Cardiac fibroblast (primary cell): Measurements from ENCODE around the gene FTL.
"Not testable (repeated sequence)": the region's sequence is repeated elsewhere in the genome, so short reads cannot be mapped to it uniquely, and the experiment has no call there.

Experiments
- DNase-seq, 2 donors: peaks; one replicate each; pipeline versions ENCODE4 v3.0.0 to v3.0.0-alpha.2; 2010; ENCODE audit warnings: low read depth in 2 of 2
- H3K4me3 ChIP-seq, 2 donors: replicated peaks in 1 of 2; 1 replicate in 1 of 2; 2 replicates in 1 of 2; pipeline ENCODE4 v1.5.1; 2011; ENCODE audit warnings: low read depth in 2 of 2, low read length in 2 of 2, mild to moderate bottlenecking in 2 of 2, moderate library complexity in 1 of 2
- TF ChIP-seq, protein P1 (sequence below): IDR thresholded peaks from one replicate; pipeline ENCODE4 v1.5.1; 2011; ENCODE audit warnings: low read depth, mild to moderate bottlenecking, low read length, inconsistent platforms

FTL gene

DNA sequence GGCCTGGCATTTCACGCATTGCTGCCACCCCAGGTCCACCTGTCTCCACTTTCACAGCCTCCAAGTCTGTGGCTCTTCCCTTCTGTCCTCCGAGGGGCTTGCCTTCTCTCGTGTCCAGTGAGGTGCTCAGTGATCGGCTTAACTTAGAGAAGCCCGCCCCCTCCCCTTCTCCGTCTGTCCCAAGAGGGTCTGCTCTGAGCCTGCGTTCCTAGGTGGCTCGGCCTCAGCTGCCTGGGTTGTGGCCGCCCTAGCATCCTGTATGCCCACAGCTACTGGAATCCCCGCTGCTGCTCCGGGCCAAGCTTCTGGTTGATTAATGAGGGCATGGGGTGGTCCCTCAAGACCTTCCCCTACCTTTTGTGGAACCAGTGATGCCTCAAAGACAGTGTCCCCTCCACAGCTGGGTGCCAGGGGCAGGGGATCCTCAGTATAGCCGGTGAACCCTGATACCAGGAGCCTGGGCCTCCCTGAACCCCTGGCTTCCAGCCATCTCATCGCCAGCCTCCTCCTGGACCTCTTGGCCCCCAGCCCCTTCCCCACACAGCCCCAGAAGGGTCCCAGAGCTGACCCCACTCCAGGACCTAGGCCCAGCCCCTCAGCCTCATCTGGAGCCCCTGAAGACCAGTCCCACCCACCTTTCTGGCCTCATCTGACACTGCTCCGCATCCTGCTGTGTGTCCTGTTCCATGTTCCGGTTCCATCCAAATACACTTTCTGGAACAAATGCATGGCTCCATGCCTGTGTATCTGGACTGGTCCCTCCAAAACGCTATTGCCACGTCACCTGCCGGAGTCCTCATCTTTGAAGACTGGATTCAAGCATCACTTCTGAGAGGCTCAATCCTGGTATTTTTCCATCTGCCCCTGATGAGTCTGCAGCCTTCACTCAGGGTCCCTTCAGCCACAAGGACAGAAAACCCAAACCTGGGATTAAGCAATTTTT is 42.3 kb upstream of the FTL start:
- TF ChIP-seq, protein P1, sequence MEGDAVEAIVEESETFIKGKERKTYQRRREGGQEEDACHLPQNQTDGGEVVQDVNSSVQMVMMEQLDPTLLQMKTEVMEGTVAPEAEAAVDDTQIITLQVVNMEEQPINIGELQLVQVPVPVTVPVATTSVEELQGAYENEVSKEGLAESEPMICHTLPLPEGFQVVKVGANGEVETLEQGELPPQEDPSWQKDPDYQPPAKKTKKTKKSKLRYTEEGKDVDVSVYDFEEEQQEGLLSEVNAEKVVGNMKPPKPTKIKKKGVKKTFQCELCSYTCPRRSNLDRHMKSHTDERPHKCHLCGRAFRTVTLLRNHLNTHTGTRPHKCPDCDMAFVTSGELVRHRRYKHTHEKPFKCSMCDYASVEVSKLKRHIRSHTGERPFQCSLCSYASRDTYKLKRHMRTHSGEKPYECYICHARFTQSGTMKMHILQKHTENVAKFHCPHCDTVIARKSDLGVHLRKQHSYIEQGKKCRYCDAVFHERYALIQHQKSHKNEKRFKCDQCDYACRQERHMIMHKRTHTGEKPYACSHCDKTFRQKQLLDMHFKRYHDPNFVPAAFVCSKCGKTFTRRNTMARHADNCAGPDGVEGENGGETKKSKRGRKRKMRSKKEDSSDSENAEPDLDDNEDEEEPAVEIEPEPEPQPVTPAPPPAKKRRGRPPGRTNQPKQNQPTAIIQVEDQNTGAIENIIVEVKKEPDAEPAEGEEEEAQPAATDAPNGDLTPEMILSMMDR: no peak

DNA sequence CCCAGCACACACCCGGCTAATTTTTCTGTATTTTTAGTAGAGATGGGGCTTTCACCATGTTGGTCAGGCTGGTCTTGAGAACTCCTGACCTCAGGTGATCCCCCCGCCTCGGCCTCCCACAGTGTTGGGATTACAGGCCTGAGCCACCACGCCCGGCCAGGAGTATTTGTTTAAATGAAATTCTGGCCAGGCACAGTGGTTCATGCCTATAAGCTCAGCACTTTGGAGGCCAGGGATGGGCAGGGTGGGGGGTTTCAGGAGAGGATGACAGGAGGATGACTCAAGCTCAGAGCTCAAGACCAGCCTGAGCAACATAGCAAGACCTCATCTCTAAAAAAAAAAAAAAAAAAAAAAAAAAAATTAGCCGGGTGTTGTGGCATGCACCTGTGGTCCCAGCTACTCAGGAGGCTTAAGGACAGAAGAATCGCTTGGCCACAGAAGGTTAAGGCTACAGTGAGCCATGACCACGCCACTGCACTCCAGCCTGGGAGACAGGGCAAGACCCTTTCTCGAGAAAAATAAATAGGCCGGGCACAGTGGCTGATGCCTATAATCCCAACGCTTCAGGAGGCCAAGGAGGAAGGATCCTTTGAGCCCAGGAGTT is 39.8 kb upstream of the FTL start:
- TF ChIP-seq, protein P1: no peak
- peak; percentile 67 to 85 for DNase-seq
- H3K4me3 ChIP-seq: no peak overlapping the region

More for the DNA sequence above, 42.3 kb upstream of the FTL start:
- no peak for DNase-seq
- H3K4me3 ChIP-seq: no peak overlapping the region

DNA sequence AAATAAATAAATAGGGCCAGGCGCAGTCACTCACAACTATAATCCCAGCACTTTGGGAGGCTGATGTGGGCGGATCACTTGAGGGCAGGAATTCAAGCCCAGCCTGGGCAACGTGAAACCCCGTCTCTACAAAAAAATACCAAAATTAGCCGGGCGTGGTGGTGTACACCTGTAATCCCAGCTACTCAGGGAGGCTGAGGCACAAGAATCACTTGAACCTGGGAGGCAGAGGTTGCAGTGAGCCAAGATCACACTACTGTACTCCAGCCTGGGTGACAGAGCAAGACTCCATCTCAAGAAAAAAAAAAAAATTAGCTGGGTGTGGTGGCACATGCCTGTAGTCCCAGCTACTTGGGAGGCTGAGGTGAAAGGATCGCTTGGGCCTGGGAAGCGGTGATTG is 39.2 kb upstream of the FTL start:
- not testable (repeated sequence) for DNase-seq, H3K4me3 ChIP-seq

DNA sequence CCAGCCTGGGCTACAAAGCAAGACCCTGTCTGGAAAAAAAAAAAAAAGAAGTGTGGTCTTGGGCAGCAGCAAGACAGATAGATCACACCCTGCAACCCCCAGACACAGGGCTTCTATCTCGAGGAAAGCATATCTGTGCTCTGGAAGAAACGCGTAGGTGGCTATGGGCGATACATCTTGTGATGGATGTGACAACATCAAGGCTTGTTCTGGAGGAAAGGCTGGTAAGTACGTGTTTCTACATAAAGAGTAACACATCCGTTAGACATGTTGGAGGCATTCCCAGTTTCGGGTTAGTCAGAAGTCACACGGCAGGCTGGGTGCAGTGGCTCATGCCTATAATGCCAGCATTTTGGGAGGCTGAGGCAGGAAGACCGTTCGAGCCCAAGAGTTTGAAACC is 38.2 kb upstream of the FTL start:
- TF ChIP-seq, protein P1: no peak
- DNase-seq: peak; percentile 98
- no peak overlapping the region for H3K4me3 ChIP-seq

DNA sequence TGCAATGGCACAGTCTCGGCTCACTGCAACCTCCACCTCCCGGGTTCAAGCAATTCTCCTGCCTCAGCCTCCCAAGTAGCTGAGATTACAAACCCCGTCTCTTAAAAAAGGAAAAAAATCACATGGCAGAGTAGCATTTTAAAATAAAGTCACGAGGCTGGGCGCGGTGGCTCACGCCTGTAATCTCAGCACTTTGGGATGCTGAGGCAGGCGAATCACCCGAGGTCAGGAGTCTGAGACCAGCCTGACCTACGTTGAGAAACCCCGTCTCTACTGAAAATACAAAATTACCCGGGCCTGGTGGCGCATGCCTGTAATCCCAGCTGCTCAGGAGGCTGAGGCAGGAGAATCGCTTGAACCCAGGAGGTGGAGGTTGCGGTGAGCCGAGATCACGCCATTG is 37.4 kb upstream of the FTL start:
- not testable (repeated sequence) for DNase-seq, H3K4me3 ChIP-seq

DNA sequence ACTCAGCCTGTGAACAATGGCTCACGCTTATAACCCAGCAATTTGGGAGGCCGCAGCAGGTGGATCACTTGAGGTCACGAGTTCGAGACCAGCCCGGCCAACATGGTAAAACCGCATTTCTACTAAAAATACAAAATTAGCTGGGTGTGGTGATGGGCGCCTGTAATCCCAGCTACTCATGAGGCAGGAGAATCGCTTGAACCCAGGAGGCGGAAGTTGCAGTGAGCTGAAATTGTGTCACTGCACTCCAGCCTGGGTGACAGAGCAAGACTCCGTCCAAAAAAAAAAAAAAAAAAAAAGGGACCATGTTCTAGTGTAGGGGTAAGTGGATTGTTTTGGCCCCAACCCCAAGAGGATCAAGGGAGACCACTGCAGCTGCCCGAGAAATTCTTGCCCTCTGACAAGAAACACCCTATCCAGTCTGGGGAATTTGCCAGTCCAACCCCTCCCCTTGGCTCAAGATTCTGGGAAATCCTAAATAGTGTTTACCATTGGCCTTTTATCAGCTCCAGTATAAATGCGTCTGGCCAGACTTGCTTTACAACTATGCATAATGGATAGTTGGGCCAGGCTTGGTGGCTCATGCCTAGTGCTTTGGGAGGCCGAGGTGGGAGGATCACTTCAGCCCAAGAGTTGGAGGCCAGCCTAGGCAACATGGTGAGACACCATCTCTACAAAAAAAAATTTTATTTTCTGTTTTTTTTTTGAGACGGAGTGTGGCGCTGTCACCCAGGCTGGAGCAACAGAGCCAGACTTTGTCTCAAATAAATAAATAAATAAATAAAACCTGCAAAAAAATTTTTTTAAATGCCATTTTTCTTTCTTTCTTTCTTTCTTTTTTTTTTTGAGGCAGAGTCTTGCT is 36.7 kb upstream of the FTL start:
- no peak overlapping the region for H3K4me3 ChIP-seq
- TF ChIP-seq, protein P1: no peak
- peak in 1 of 2 donors; percentile 82 for DNase-seq

DNA sequence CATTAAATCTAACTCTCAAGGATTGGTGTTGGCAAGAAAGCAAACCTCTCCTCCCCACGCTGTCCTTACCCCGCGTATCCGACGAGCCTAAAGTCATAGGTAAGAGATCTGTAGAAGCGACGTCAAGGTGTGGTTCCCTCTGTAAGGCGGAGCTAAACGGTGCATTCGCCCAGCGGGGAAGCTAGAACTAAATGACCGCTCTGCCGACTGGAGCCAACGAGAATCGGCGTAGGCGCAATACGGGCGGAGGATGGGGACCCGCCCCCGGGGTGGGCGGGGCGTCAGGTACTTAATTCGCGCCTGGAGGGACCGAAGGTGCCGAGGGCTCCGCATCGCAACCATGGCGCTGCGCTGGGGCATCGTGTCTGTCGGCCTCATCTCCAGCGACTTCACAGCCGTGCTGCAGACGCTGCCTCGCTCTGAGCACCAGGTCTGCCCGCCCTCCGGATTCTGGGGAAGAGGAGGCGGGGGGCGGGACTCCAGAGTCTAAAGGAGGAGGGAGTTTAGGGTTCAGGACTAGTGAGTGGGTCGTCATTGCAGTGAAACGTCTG is 31.7 kb upstream of the FTL start, which contains the start of gene DHDH:
Gene DHDH (plus strand): TSS at position 318 of the 551 bp plus-strand sequence. CDS start 23 bp downstream, at position 341.
- DNase-seq: peak; percentile 35 to 54
- peak within 1 kb of the TSS; percentile 49 to 55 for H3K4me3 ChIP-seq
- TF ChIP-seq, protein P1: no peak
